ENCODE data around the gene RNGTT.
A peak's percentile ranks its signal among the peaks of the same experiment; 100 is the strongest.
"Not testable (repeated sequence)": the region's sequence is repeated elsewhere in the genome, so short reads cannot be mapped to it uniquely, and the experiment has no call there.

Gene RNGTT

GRCh38 chr6:88987922-88988321 is 24.5 kb upstream of the RNGTT start:
- no peak for DNase-seq (ENCODE audit: low read depth in 1 of 2, low spot score in 1 of 2)
- in situ Hi-C loops (cut with HindIII; ENCODE audit: low pct_unique_long_range_greater_than_20kb, low sequenced_read_pairs): no loop called here
- TF ChIP-seq JUND (IDR thresholded peaks at IDR 0.05; ENCODE audit: low read depth): no peak

- TF ChIP-seq JUND (IDR thresholded peaks at IDR 0.05; ENCODE audit: low read depth): no peak
- in situ Hi-C loops (cut with HindIII; ENCODE audit: low pct_unique_long_range_greater_than_20kb, low sequenced_read_pairs): no loop called here
- DNase-seq (ENCODE audit: low read depth in 1 of 2, low spot score in 1 of 2): no peak
These were observed 22.5 kb upstream of the RNGTT start for GRCh38 chr6:88985901-88986300.

GRCh38 chr6:88984606-88985005 is 21.2 kb upstream of the RNGTT start:
- no peak for TF ChIP-seq JUND (IDR thresholded peaks at IDR 0.05; ENCODE audit: low read depth)
- in situ Hi-C loops (cut with HindIII; ENCODE audit: low pct_unique_long_range_greater_than_20kb, low sequenced_read_pairs): no loop called here
- no peak for DNase-seq (ENCODE audit: low read depth in 1 of 2, low spot score in 1 of 2)

GRCh38 chr6:88984152-88984551 is 20.7 kb upstream of the RNGTT start:
- no peak for DNase-seq (ENCODE audit: low read depth in 1 of 2, low spot score in 1 of 2)
- in situ Hi-C loops (cut with HindIII; ENCODE audit: low pct_unique_long_range_greater_than_20kb, low sequenced_read_pairs): no loop called here
- no peak for TF ChIP-seq JUND (IDR thresholded peaks at IDR 0.05; ENCODE audit: low read depth)

GRCh38 chr6:88983532-88983931 is 20.1 kb upstream of the RNGTT start:
- DNase-seq (ENCODE audit: low read depth in 1 of 2, low spot score in 1 of 2): peak in 1 of 2 experiments; percentile 55
- no peak for TF ChIP-seq JUND (IDR thresholded peaks at IDR 0.05; ENCODE audit: low read depth)
- in situ Hi-C loops (cut with HindIII; ENCODE audit: low pct_unique_long_range_greater_than_20kb, low sequenced_read_pairs): no loop called here

- DNase-seq (ENCODE audit: low read depth in 1 of 2, low spot score in 1 of 2); in situ Hi-C loops (cut with HindIII; ENCODE audit: low pct_unique_long_range_greater_than_20kb, low sequenced_read_pairs): not testable (repeated sequence)
These were observed 19.7 kb upstream of the RNGTT start for GRCh38 chr6:88983129-88983528.

- peak; percentile 16 to 71 for DNase-seq (ENCODE audit: low read depth in 1 of 2, low spot score in 1 of 2)
- in situ Hi-C loops (cut with HindIII; ENCODE audit: low pct_unique_long_range_greater_than_20kb, low sequenced_read_pairs): no loop called here
- TF ChIP-seq JUND (IDR thresholded peaks at IDR 0.05; ENCODE audit: low read depth): no peak
These were observed 19.3 kb upstream of the RNGTT start for GRCh38 chr6:88982720-88983119.

GRCh38 chr6:88975369-88975768 is 12.0 kb upstream of the RNGTT start:
- TF ChIP-seq JUND (IDR thresholded peaks at IDR 0.05; ENCODE audit: low read depth): no peak
- in situ Hi-C loops (cut with HindIII; ENCODE audit: low pct_unique_long_range_greater_than_20kb, low sequenced_read_pairs): no loop called here
- DNase-seq (ENCODE audit: low read depth in 1 of 2, low spot score in 1 of 2): no peak

- in situ Hi-C loops (cut with HindIII; ENCODE audit: low pct_unique_long_range_greater_than_20kb, low sequenced_read_pairs): no loop called here
- no peak for TF ChIP-seq JUND (IDR thresholded peaks at IDR 0.05; ENCODE audit: low read depth)
- no peak for DNase-seq (ENCODE audit: low read depth in 1 of 2, low spot score in 1 of 2)
These were observed 9.3 kb upstream of the RNGTT start for GRCh38 chr6:88972504-88973423.

GRCh38 chr6:88970301-88970700 is 6.9 kb upstream of the RNGTT start:
- in situ Hi-C loops (cut with HindIII; ENCODE audit: low pct_unique_long_range_greater_than_20kb, low sequenced_read_pairs): no loop called here
- no peak for DNase-seq (ENCODE audit: low read depth in 1 of 2, low spot score in 1 of 2)
- TF ChIP-seq JUND (IDR thresholded peaks at IDR 0.05; ENCODE audit: low read depth): no peak

- DNase-seq (ENCODE audit: low read depth in 1 of 2, low spot score in 1 of 2); in situ Hi-C loops (cut with HindIII; ENCODE audit: low pct_unique_long_range_greater_than_20kb, low sequenced_read_pairs): not testable (repeated sequence)
These were observed 5.8 kb upstream of the RNGTT start for GRCh38 chr6:88969255-88969654.

GRCh38 chr6:88967891-88968290 is 4.5 kb upstream of the RNGTT start:
- DNase-seq (ENCODE audit: low read depth in 1 of 2, low spot score in 1 of 2): no peak
- in situ Hi-C loops (cut with HindIII; ENCODE audit: low pct_unique_long_range_greater_than_20kb, low sequenced_read_pairs): no loop called here
- no peak for TF ChIP-seq JUND (IDR thresholded peaks at IDR 0.05; ENCODE audit: low read depth)

GRCh38 chr6:88965691-88966090 is 2.3 kb upstream of the RNGTT start:
- TF ChIP-seq JUND (IDR thresholded peaks at IDR 0.05; ENCODE audit: low read depth): no peak
- in situ Hi-C loops (cut with HindIII; ENCODE audit: low pct_unique_long_range_greater_than_20kb, low sequenced_read_pairs): no loop called here
- no peak for DNase-seq (ENCODE audit: low read depth in 1 of 2, low spot score in 1 of 2)

- DNase-seq (ENCODE audit: low read depth in 1 of 2, low spot score in 1 of 2): no peak
- in situ Hi-C loops (cut with HindIII; ENCODE audit: low pct_unique_long_range_greater_than_20kb, low sequenced_read_pairs): no loop called here
- TF ChIP-seq JUND (IDR thresholded peaks at IDR 0.05; ENCODE audit: low read depth): no peak
These were observed 1.1 kb upstream of the RNGTT start for GRCh38 chr6:88964509-88964908.
